Stimulated activated CD4-positive, alpha-beta T cell treated with anti-CD3 and anti-CD28 coated beads, Interleukin-12 subunit alpha, Interleukin-12 subunit beta, amount 100 ng/mL, for 48 hours (primary cell): ENCODE measurements around the gene NACC2.
A peak's percentile ranks its signal among the peaks of the same experiment; 100 is the strongest.

Experiments used
- DNase-seq, 3 donors: peaks; one replicate each; pipeline ENCODE4 v3.0.0-alpha.2; 2020; ENCODE audit warnings: low read depth in 2 of 3, low spot score in 1 of 3

Gene NACC2

GRCh38 chr9:136096505-136097001 lies 1.5 kb upstream of the NACC2 start:
- no peak for DNase-seq

DNA sequence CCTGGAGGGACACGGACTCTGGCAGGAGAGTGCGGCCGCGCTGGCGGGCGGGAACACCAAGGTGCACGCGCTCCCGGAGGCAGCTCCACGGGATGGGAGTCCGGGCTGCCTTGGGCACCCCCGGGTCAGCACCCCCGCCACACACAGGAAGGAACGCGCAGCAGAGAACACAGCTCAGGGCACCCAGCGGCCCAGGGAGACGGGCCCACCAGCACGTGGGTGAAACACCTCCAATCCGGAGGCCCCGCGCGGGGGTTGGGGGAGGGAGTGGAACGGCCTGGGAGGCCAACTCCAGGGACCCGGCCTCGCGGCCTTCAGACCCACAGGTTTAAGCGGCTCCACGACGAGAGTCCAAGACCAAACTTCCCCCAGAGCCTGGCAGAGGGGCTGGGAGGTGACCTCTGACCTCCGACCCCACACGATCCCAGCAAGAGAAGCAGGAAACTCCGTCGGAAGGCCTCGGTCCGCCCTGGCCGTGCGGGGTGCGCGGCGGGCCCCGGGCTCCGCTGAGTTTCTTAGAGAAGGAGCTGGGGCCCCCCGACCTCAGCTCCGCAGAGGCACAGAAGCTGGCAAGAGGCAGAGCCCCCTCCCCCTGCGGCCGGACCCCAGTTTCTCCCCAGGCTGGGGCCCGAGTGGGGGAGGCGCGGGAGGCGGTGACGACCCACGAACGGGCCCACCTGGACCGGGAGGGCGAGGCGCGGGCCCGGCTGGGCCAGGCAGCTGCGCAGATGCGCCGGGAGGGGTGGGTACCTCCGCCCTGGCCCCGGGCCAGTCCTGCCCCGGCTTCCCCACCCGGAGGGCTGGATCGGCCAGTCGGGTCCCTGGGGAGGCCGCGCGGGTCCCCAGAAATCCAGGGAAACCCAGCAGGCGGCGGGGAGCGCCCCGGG lies 851 bp downstream of the NACC2 start:
- peak in 1 of 3 donors; percentile 45 for DNase-seq

DNA sequence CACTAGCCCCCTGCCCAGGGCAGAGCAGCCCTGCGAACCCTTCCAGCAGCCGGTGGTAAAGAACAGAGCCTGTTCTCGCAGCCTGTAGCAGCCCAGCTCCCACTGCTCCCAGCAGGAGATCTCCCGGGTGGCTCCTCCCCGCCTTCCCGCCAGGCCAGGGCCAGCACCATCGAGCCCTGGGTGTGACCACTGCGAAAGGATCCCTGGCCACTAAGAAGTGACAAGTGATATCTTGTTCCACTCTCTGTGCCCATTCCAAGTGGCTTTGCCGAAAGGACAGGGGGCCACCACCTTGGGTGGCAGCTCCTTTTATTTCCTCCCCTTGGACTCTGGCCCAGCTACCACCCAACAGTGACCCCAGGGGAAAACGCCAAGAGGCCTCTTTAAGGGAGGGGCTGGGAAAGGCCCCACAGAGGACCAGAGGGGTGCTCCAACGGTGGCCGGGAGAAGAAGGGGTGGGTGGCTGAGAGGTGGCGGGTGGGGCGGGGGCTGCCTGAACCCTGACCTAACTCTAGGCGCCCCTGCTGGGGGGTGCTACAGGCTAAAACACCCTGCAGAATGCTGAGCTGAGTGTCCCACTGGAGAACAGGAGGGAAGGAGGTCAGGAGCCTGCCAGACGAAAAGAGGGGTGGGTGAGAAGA lies 1.6 kb downstream of the NACC2 start:
- no peak for DNase-seq

GRCh38 chr9:136092741-136093140 lies 2.3 kb downstream of the NACC2 start:
- no peak for DNase-seq

GRCh38 chr9:136092353-136092650 lies 2.8 kb downstream of the NACC2 start:
- no peak for DNase-seq

DNA sequence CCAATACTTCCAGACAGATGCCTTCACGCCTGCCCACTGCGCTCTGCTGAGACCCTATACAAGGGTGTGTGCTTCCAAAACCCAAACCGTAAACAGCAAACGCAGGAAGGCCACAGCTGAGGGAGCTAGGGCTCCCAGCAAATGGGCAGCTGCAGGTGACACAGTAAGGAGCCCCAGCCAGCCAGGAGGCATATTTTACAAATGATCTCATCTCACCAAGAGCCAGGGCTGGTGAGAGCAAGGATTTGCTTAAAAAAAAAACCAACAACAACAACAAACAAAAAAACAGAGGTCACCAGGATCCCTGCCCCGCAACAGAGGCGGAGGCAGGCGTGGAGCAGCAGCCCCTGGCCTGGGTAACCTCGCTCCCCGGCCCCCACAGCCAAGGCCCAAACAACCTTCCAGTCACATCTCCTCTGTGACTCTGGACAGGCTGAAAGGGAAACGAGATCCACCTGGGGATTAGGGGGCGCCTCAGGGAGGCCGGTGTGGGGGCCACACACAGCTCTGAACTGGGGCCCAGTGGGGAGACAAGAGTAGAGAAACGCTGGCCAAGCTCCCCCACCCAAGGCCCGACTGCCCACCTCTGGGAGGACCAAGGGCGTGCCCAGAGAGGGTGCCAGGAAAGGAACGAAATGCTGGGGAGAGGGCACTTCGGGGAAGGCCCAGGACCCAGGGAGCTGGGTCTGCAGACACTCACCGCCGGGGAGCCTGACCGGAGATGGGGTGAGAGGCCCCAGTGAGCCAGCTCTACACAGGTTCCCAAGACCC lies 3.3 kb downstream of the NACC2 start:
- DNase-seq, result no peak

DNA sequence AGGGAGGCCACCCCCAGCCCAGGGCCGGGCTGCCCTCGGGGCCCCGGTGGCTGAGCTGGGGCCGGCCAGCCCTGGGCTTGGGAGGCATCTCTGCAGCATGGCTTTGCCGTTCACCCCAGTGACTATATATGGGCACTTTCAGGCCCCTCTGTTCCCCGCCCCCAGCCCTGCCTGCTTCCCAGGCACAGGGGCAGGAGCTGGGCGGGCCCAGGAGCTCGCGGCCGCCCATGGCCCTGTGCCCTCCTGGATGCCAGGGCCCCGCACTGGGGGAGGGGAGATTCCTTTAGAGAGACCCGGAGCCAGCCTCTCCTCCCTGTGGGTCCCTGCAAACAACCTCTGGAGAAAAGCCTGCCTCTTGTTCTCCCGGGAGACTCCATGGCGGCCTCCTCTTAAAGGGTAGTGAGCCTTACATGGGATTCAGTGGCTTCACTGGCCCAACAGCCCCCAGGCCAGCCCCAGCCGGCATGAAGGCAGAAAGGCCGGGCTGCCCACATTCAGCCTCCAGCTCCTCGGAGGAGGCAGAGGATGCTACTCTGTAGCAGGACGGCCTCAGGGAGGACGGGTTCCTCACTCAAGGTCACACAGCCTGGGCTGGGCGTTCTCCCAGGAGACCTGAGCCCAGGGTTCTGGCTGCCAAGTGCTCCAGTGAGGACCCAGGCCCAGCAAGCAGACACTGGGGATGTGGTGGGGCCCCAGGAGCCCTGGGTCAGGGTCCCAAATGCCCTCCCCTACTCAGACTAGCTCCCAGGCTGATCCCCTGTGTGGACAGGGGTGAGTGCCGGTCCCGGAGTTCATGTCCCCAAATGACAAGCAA lies 4.1 kb downstream of the NACC2 start:
- DNase-seq, result no peak

DNA sequence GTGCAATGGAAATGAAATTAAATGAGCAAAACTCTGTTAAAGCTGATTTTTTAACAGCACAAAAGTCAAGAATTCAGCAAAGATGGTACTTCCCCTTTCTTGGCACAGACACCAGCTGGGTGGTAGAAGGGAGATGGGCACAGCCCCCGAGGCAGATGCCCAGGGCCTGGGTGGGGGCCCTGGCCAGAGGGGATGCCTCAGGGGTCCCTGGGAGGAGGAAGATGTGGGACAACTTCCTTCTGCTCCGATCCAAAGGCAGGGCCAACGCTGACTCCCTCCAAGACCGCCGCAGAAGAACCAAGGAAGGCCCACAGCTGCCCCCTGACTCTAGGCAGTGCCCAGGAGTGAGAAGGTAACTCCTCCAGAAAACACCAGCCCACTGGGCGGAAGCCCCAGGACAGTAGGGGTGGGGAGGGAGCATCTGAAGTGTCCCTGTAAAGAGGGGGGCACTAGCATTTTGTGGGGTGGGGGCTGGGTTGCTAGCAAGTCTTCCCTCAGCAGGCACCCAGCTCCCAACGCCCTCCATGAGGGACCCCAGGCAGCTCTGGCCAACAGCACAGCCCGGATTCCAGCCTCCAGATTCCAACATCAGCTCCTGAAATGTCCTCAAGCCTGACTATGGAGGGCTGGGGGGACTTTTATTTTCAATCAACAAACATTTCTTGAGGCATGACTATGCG lies 4.9 kb downstream of the NACC2 start:
- no peak for DNase-seq

- no peak for DNase-seq
Measured at GRCh38 chr9:136089697-136090045, 5.4 kb downstream of the NACC2 start.

GRCh38 chr9:136088939-136089696 lies 6.0 kb downstream of the NACC2 start:
- no peak for DNase-seq

DNA sequence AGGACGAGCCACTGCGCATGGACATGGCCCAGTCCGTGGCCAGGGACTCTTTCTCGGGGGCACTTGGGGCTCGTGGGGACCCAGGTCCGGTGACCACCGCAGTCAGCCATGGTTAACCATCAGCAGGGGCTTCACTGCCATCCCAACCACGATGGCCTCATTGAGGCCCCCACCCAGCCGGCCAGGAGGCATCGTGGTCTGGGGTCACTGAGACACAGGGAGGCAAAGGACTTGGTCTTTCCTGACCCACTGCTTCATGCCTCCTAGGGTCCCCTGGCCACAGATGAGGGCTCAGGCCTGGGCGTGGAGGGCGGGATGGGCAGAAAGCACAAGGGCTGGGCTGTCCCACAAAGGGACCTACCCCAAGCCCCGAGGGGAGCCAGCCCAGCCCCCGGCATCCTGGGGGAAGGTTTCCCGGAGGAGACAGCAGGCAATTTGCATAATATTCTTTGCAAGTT lies 6.6 kb downstream of the NACC2 start:
- no peak for DNase-seq

DNA sequence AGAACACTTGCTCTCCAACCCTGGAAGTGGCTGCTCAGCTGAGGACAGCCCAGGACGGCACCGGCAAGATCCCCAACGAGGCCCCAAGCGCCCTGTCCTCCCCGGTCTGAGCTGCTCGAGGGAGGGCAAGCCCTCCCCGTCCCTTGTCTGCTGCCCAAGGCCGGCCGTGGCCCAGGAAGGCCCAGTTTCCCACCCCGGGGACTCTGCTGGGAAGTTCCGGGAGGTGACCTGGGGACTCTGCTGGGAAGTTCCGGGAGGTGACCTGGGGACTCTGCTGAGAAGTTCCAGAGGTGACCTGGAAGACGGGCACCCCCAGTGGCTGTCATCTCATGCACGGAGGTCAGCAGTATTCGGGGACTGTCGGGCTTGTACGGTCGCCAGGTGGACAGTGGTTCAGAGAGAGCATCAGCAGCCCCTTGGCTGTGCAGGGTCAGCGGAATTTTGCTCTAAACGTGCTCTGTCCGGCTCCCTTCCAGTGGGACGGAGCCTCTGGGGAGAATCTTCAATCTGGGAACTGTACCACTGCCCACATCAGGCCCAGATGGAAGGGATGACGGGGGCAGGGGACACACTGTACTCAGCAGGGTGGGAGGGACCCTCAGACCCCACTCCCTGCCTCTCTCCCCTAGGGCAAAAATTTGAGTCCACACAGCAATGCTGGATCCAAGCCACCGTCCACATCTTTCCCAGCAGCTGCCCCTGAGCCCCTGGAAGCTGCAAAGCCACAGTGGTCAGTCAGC lies 7.2 kb downstream of the NACC2 start:
- no peak for DNase-seq

DNA sequence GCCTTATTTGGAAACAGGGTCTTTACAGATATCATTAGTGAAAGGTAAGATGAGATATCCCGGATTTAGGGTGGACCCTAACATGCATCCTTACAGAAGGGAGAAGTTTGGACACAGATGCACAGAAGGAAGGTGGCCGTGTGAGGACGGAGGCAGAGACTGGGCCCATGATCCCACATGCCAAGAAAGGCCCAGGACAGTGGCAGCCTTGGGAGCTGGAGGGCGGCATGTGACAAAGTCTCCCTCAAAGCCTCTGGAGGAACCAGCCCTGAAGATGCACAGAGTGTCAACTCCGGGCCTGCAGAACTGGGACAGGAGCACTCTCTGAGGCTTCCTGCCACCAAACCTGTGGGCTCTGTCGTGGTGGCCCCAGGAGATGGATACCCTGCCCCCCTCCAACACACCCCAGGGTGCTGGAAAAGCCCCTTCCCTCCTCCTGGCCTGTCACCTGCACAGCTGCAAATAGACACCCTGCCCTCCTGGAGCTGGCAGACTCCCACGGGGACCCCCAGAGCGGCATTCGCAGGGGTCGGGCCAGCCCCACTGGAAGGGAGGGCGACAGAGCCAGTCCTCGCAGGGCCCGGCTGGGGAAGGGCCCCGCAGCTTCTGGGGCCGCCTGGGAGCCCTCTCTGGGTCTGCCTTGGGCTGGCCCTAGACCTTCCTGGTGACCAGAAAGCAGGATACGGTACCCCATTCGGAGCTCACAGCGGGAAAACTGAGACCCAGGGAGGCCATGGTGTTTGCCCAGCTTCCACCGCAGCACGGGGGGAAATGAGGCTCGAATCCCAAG lies 7.9 kb downstream of the NACC2 start:
- no peak for DNase-seq

GRCh38 chr9:136086213-136086881 lies 8.7 kb downstream of the NACC2 start:
- no peak for DNase-seq

GRCh38 chr9:136085815-136086212 lies 9.3 kb downstream of the NACC2 start:
- no peak for DNase-seq

DNA sequence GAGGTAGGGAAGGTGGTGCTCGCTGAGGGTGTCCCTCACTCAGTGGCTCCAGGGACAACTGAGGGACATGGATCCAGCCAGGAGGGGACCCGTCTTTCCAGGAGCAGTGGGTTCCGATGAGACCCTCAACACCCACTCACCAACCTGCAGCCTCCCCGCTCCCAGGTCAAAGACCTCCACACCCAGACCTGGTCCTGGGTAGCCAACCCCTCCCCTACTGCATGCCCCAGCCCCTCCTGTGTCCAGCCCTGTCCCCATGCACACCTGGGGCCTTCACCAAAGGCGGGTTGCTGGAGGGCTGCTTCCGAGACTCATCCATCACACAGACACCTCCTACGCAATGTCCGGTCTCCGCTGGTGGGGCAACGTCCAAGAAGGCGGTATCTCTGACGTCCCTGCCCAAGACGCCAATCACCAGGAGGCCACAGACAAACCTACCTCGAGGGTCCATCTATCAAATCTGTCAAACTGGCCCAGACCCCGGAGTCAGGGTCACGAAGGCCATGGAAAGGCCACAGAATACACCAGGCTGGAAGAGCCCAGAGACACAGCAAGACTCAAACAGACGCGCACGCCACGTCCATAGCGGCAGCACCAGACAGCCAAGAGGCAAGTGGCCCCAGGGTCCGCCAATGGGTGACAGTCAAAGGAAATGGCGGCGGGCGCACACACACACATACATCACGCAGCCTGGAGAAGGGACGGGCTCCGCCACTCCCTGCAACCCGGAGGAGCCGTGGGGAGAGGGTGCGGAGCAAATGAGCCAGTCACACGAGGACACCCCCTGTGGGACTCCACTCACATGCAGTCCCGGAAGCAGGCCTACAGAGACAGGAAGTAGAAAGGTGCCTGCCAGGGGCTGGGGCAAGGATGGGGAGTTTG lies 10.8 kb downstream of the NACC2 start:
- DNase-seq, result no peak

DNA sequence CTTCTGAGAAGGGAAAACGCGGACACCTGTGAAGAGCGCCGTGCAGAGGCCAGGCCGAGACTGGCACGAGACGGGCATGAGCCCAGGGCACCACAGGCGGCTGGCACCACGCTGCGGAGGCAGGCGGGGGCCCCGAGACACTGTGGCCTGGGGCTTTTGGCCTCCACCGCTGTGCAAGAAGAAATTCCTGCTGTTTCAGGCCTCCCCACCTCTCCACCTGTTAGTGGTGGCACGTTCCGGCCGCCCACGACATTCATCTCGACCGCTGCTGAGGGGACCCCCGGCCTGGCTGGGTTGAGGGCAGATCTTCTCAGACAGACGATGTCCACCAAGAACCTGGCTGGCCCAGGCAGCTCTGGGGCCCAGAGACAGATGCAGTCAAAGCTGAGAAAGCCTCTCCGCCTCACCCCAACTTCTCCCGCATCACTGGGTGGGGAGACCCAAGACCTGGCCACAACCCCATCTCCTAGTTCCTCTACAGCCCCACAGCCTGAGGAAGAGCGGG lies 11.5 kb downstream of the NACC2 start:
- no peak for DNase-seq
